Jurkat, Clone E6-1 (cell line): Measurements from ENCODE around the gene ZNF540. TPM values are rescaled to one million over a fixed set of nuclear protein-coding genes. Genes with fewer than 3 reads are reported as not detected.
A peak's percentile ranks its signal among the peaks of the same experiment; 100 is the strongest.
"Not testable (repeated sequence)": the region's sequence is repeated elsewhere in the genome, so short reads cannot be mapped to it uniquely, and the experiment has no call there.

Experiments used
- DNase-seq: peaks from one replicate; pipeline ENCODE4 v3.0.0-alpha.2; 2011; ENCODE audit warnings: low read depth, low spot score
- H3K4me3 ChIP-seq: 2 replicates; pipeline ENCODE4 v1.5.1; 2011; ENCODE audit warnings: mild to moderate bottlenecking, low read length, control low read depth, moderate library complexity
- polyA plus RNA-seq: library from polyadenylated mRNA; unstranded; fragments of >200 nt; gene quantifications from one replicate; pipeline ENCODE4 v1.2.1, GENCODE V29; 2012; ENCODE audit warnings: missing spikeins; ENCODE audit not compliant: insufficient read length, insufficient read depth

Gene ZNF540
- 4.0 TPM for polyA plus RNA-seq

DNA sequence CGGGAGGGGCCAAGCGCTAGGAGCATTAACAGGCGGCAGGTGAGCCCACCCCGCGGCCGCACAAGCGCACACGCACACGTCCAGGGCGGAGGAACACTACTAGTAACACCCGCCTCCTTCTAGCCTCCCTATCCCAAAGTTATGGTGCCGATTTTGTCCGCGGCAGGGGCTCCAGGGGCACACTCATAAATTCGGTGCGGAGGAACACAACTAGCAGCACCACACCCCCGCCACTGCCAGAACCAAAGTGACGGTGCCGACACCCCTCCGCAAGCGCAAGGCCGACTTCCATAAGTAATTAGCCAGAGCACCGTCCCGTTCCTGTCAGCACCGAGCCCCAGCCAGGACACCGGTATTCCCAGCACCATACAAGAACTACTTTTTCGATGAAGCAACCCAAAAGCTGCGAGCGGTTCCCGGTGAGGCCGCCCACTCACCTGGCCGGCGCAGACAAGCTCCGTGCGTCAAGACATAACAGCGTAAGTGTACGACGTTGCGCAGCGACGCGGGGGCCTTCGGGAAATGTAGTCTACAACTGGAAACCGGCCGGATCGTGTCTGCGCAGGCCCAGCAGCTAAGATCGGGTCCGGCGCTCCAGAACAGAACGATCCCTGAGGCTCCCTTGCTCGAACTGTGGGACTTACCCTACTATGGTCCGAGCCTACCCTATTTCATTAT lies at the start of gene ZNF540, which contains the start of gene ZNF571:
Gene ZNF540, plus strand, starts transcription at position 573 of the 678 bp plus-strand sequence. CDS start 3,572 bp downstream, outside the sequence.
Gene ZNF571, minus strand, starts transcription at position 489 of the 678 bp plus-strand sequence. CDS start 8,116 bp downstream, outside the sequence.
- peak within 1 kb of the TSS; percentile 96 for H3K4me3 ChIP-seq
- DNase-seq, result peak; percentile 94

- no peak overlapping the region for H3K4me3 ChIP-seq
- DNase-seq, result no peak
These were observed 43.3 kb upstream of the ZNF540 start for GRCh38 chr19:37551129-37551993.

DNA sequence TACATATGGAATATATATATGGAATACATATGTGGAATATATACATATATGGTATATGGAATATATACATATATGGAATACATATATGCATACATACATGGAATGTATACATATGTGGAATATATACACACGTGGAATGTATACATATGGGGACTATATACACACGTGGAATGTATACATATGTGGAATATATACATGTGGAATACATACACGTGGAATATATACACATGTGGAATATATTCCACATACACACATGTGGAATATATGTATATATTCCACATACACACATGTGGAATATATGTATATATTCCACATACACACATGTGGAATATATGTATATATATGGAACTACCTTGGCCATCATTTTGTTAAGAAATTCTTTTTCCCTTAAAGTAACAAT lies 31.2 kb upstream of the ZNF540 start:
- H3K4me3 ChIP-seq, result no peak overlapping the region

GRCh38 chr19:37564624-37565369 lies 29.9 kb upstream of the ZNF540 start:
- no peak overlapping the region for H3K4me3 ChIP-seq
- DNase-seq, result no peak

More for the DNA sequence above, 31.2 kb upstream of the ZNF540 start:
- no peak for DNase-seq

- no peak for DNase-seq
These were observed 29.4 kb upstream of the ZNF540 start for GRCh38 chr19:37565370-37565669.

GRCh38 chr19:37572203-37572602 lies 22.5 kb upstream of the ZNF540 start:
- no peak for DNase-seq
- no peak overlapping the region for H3K4me3 ChIP-seq

More at GRCh38 chr19:37565370-37565669, 29.4 kb upstream of the ZNF540 start:
- no peak overlapping the region for H3K4me3 ChIP-seq

GRCh38 chr19:37583340-37583739 lies 11.3 kb upstream of the ZNF540 start:
- no peak overlapping the region for H3K4me3 ChIP-seq

GRCh38 chr19:37593996-37594303 lies 726 bp upstream of the ZNF540 start:
- DNase-seq, result no peak
- peak overlapping the region; percentile 96 for H3K4me3 ChIP-seq

More at GRCh38 chr19:37583340-37583739, 11.3 kb upstream of the ZNF540 start:
- DNase-seq, result no peak

DNA sequence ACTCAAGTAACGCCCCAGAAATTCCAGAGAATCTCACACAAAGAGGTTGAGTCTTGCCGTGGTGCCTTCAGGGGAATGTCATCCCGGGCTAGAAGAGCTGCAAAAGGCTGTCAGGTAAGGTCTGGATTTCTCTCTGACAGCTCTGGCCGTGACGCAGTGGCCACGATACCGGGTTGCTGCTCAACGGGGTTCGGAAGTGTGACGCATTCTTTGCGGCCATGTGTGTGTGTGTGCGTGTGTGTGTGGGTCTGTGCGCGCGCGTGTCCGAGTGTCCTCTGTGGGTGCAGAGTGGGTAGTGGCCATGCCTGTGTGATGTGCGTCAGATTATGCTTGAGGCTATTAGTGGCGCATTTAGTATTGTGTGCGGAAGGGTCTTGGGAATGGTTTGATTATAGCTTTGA lies 306 bp downstream of the ZNF540 start:
- no peak for DNase-seq
- peak overlapping the region; percentile 96 for H3K4me3 ChIP-seq

- DNase-seq, result no peak
- H3K4me3 ChIP-seq, result no peak overlapping the region
These were observed 40.7 kb downstream of the ZNF540 start for GRCh38 chr19:37635076-37636056.

- peak; percentile 24 for DNase-seq
- H3K4me3 ChIP-seq, result peak overlapping the region; percentile 84
These were observed 59.4 kb downstream of the ZNF540 start for GRCh38 chr19:37654118-37654517.

- H3K4me3 ChIP-seq, result peak overlapping the region; percentile 84
- DNase-seq, result peak; percentile 50
These were observed 60.1 kb downstream of the ZNF540 start for GRCh38 chr19:37654629-37655300.

DNA sequence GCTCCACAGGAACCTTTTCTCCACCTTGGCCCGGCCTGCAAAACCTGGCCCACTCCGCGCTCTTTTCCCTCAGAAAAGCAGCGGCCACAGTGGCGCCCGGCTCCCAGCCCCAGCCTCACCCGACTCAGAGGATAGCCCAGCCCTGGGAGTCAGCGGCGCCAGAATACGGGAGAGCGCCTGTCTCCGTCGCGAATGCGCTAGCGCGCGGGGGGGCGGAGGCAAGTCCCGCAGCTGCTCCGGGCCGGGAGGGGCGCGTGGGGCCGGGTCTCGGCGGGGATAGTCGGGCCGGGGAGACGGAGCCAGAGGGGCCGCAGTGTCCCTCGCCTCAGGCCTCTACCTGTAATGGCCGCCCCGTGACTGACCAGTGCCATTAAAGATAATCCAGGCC lies 60.6 kb downstream of the ZNF540 start, which contains the start of gene ZFP30:
Gene ZFP30, minus strand, starts transcription at position 165 of the 388 bp plus-strand sequence. CDS start 7,643 bp downstream, outside the sequence.
- peak; percentile 59 for DNase-seq
- peak within 1 kb of the TSS; percentile 84 for H3K4me3 ChIP-seq

GRCh38 chr19:37655689-37656371 lies 61.2 kb downstream of the ZNF540 start:
- H3K4me3 ChIP-seq, result peak overlapping the region; percentile 84
- peak; percentile 75 for DNase-seq

DNA sequence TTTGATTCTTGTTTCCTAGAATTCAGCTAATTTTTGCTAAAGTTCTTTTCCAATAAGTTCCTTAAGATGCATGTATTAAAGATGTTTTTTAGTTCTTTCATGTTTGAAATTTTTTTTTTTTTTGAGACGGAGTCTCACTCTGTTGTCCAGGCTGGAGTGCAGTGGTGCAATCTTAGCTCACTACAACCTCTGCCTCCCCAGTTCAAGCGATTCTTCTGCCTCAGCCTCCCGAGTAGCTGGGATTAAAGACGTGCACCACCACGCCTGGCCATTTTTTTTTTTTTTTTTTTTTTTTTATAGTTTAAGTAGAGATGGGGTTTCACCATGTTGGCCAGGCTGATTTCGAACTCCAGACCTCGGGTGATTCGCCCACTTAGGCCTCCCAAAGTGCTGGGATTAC lies 62.5 kb downstream of the ZNF540 start:
- not testable (repeated sequence) for H3K4me3 ChIP-seq, DNase-seq
